ENCODE results near the gene AMBP. TPM values are rescaled to one million over a fixed set of nuclear protein-coding genes. Genes with fewer than 3 reads are reported as not detected.

Gene AMBP
- total RNA-seq, 1 experiment from 2014 or later: not detected

DNA sequence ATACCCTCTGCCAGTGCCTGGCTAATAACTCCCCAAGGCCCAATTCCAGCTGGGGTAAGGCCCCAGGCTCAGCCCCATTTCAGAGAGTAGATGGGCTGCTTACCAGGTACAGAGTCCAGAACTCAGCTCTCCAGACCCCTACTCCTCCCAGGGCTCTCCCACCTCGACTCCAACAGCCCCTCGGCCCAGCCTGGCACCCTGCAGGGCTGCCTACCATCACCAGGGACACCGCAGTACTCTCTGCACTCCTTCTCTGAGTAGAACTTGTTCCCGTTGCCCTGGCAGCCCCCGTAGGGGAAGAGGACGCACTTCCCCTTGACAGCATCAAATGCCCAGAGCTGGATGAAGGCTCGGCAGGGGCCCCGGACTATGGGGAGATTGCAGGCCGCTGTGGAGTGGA is 17.4 kb downstream of the AMBP start:
- no peaks in the 10 kb centered on the region for H3K4me1 ChIP-seq (ENCODE audit: insufficient read depth, low read length, poor library complexity, severe bottlenecking)
- H3K36me3 ChIP-seq (ENCODE audit: insufficient read depth, low read length, poor library complexity, severe bottlenecking): no peaks in the 10 kb centered on the region
- H3K27me3 ChIP-seq (replicated peaks; ENCODE audit: insufficient read depth, low read depth, low read length, poor library complexity): no peaks in the 10 kb centered on the region
- no peak overlapping the region for H3K4me3 ChIP-seq (ENCODE audit: low read depth, low read length, poor library complexity, severe bottlenecking)
- ChIA-PET POLR2A (ENCODE audit: low non-redundant PET) (no interaction called here), CTCF (no interaction called here)
- H3K27ac ChIP-seq (ENCODE audit: low read depth, low read length, poor library complexity, severe bottlenecking): no peak overlapping the region
- no peak for TF ChIP-seq EZH2 (IDR thresholded peaks at IDR 0.05; ENCODE audit: borderline replicate concordance, low read depth, low read length, poor library complexity, severe bottlenecking)
- TF ChIP-seq, protein P1, sequence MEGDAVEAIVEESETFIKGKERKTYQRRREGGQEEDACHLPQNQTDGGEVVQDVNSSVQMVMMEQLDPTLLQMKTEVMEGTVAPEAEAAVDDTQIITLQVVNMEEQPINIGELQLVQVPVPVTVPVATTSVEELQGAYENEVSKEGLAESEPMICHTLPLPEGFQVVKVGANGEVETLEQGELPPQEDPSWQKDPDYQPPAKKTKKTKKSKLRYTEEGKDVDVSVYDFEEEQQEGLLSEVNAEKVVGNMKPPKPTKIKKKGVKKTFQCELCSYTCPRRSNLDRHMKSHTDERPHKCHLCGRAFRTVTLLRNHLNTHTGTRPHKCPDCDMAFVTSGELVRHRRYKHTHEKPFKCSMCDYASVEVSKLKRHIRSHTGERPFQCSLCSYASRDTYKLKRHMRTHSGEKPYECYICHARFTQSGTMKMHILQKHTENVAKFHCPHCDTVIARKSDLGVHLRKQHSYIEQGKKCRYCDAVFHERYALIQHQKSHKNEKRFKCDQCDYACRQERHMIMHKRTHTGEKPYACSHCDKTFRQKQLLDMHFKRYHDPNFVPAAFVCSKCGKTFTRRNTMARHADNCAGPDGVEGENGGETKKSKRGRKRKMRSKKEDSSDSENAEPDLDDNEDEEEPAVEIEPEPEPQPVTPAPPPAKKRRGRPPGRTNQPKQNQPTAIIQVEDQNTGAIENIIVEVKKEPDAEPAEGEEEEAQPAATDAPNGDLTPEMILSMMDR (conservative IDR thresholded peaks at IDR 0.05; ENCODE audit: low read depth, low read length): no peak
- H3K9me3 ChIP-seq (ENCODE audit: low read depth, low read length, poor library complexity, severe bottlenecking): no peaks in the 10 kb centered on the region
- intact Hi-C loops (cut with micrococcal nuclease; ENCODE audit: unreplicated experiment): no loop called here
- no TSS peak for BruUV-seq (replicated peaks)
- no peak for DNase-seq (ENCODE audit: low spot score)

DNA sequence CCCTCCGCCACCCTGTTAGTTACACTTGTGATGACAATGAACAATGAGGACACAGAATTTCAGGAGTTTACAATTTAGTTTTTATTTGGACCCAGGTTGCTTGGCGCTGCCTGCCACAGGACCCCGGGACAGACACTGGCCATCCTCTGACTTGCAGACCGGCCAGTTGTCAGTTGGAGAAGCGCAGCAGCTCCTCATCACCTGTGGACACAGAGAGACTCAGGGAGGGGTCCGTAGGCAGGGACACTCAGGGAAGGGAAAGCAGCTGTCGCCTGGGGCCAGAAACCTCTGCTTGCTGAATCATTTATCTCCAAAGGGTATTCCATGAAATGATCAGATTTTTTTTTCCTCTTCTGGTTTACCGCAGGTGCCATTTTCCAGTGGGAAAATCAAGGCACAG is 18.0 kb downstream of the AMBP start:
- no TSS peak for BruUV-seq (replicated peaks)

DNA sequence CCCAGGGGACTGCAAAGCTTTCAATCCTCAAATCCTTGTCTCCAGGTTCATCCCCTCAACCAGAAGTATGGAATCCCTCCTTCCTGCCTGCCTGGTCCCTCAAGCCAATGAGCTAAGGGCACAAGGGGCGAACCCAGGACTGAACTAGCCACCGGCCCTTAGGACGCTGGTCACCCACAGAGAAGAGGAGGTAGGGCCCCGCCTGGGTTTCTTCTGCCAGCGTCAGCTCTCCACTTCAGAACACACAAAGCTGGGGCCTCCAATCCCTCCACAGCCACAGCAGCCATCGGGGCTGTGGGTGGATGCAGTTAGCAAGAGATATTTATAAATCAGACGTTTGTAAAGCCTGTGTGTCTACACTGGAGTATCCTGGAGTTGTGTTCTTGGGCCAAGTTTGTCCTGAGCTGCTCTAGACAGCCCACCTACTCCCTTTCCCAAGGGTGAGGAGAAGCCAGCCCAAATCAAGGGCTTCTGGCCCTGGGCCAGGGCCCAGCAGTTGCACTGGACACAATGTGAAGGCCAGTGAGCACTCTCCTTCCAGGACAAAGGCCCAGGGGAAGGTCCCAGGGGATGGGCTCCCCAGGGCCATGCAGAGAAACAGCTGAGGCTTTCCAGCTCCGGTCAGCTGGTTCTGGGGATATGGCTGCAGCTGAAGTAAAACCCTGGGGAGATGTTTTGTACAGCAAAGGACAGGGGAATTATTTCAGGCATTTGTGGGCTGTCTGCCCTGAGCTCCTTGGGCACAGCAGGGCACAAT is 18.9 kb downstream of the AMBP start:
- no peak for TF ChIP-seq EZH2 (IDR thresholded peaks at IDR 0.05; ENCODE audit: borderline replicate concordance, low read depth, low read length, poor library complexity, severe bottlenecking)
- TF ChIP-seq, protein P1 (conservative IDR thresholded peaks at IDR 0.05; ENCODE audit: low read depth, low read length): no peak
- H3K36me3 ChIP-seq (ENCODE audit: insufficient read depth, low read length, poor library complexity, severe bottlenecking): no peaks in the 10 kb centered on the region
- H3K4me1 ChIP-seq (ENCODE audit: insufficient read depth, low read length, poor library complexity, severe bottlenecking): no peaks in the 10 kb centered on the region
- no peak for DNase-seq (ENCODE audit: low spot score)
- H3K27ac ChIP-seq (ENCODE audit: low read depth, low read length, poor library complexity, severe bottlenecking): no peak overlapping the region
- no peaks in the 10 kb centered on the region for H3K27me3 ChIP-seq (replicated peaks; ENCODE audit: insufficient read depth, low read depth, low read length, poor library complexity)
- ChIA-PET POLR2A (ENCODE audit: low non-redundant PET) (interaction anchor here (0.5 kb wide), 1 partner anchor 1592 kb away, joined by 3 read pairs; no protein-coding TSS in a partner anchor), CTCF (no interaction called here)
- no peaks in the 10 kb centered on the region for H3K9me3 ChIP-seq (ENCODE audit: low read depth, low read length, poor library complexity, severe bottlenecking)
- intact Hi-C loops (cut with micrococcal nuclease; ENCODE audit: unreplicated experiment): no loop called here
- H3K4me3 ChIP-seq (ENCODE audit: low read depth, low read length, poor library complexity, severe bottlenecking): no peak overlapping the region
- no TSS peak for BruUV-seq (replicated peaks)

More for the DNA sequence above, 18.0 kb downstream of the AMBP start:
- DNase-seq (ENCODE audit: low spot score): no peak
- ChIA-PET POLR2A (ENCODE audit: low non-redundant PET) (interaction anchor here (0.5 kb wide), 1 partner anchor 1591 kb away, joined by 3 read pairs; no protein-coding TSS in a partner anchor), CTCF (no interaction called here)
- TF ChIP-seq, protein P1 (conservative IDR thresholded peaks at IDR 0.05; ENCODE audit: low read depth, low read length): no peak
- TF ChIP-seq EZH2 (IDR thresholded peaks at IDR 0.05; ENCODE audit: borderline replicate concordance, low read depth, low read length, poor library complexity, severe bottlenecking): no peak
- H3K27me3 ChIP-seq (replicated peaks; ENCODE audit: insufficient read depth, low read depth, low read length, poor library complexity): no peaks in the 10 kb centered on the region
- intact Hi-C loops (cut with micrococcal nuclease; ENCODE audit: unreplicated experiment): no loop called here
- H3K27ac ChIP-seq (ENCODE audit: low read depth, low read length, poor library complexity, severe bottlenecking): no peak overlapping the region
- no peaks in the 10 kb centered on the region for H3K4me1 ChIP-seq (ENCODE audit: insufficient read depth, low read length, poor library complexity, severe bottlenecking)
- H3K9me3 ChIP-seq (ENCODE audit: low read depth, low read length, poor library complexity, severe bottlenecking): no peaks in the 10 kb centered on the region
- H3K36me3 ChIP-seq (ENCODE audit: insufficient read depth, low read length, poor library complexity, severe bottlenecking): no peaks in the 10 kb centered on the region
- H3K4me3 ChIP-seq (ENCODE audit: low read depth, low read length, poor library complexity, severe bottlenecking): no peak overlapping the region

Data from A673 (cell line).